Esophagus squamous epithelium (tissue), 5 donors: ENCODE results near the gene JUND. TPM values are rescaled to one million over a fixed set of nuclear protein-coding genes. Genes with fewer than 3 reads are reported as not detected.

Experiments used
- DNase-seq: peaks from one replicate; lab custom pipeline; 2025; lab: John Stamatoyannopoulos, UW
- H3K27ac ChIP-seq, 4 donors: fragments of 200-600 bp; sonication (generic); one replicate each; pipeline ENCODE4 v1.5.1; 2016 to 2019; ENCODE audit warnings: mild to moderate bottlenecking in 1 of 4
- H3K27me3 ChIP-seq, 4 donors: fragments of 200-600 bp; sonication (generic); 1 replicate in 3 of 4; 2 replicates in 1 of 4; pipeline versions ENCODE4 v1.5.1 to v1.6.0; 2017 to 2021; ENCODE audit warnings: antibody characterized with exemption in 1 of 4
- H3K36me3 ChIP-seq, 3 donors: fragments of 200-600 bp; sonication (generic); one replicate each; pipeline ENCODE4 v1.5.1; 2016 to 2019
- H3K4me1 ChIP-seq, 3 donors: fragments of 200-600 bp; sonication (generic); one replicate each; pipeline ENCODE4 v1.5.1; 2017 to 2019
- H3K4me3 ChIP-seq, 4 donors: fragments of 200-600 bp; sonication (generic); 1 replicate in 3 of 4; 2 replicates in 1 of 4; pipeline ENCODE4 v1.5.1; 2016 to 2019; ENCODE audit warnings: mild to moderate bottlenecking in 2 of 4, moderate library complexity in 1 of 4
- H3K9me3 ChIP-seq, 3 donors: fragments of 200-600 bp; sonication (generic); one replicate each; pipeline ENCODE4 v1.5.1; 2016 to 2019
- CTCF ChIP-seq, 6 experiments: fragments of 450-650 bp in 4 of 6; fragments of 200-600 bp in 2 of 6; sonication (generic) in 2 of 6; IDR thresholded peaks; one replicate each; pipeline ENCODE4 v1.5.1; 2016 to 2019; ENCODE audit warnings: antibody characterized with exemption in 6 of 6, mild to moderate bottlenecking in 4 of 6, moderate library complexity in 4 of 6
- POLR2A ChIP-seq, 4 donors: fragments of 450-650 bp; IDR thresholded peaks; one replicate each; pipeline ENCODE4 v1.6.1; 2017; ENCODE audit warnings: antibody characterized with exemption in 4 of 4, mild to moderate bottlenecking in 4 of 4, moderate library complexity in 3 of 4
- WGBS, 2 donors: methylation state at CpG; one replicate each; pipeline ENCODE4 v1.1.5; 2018; 5-methylcytosine and 5-hydroxymethylcytosine counted together
- intact Hi-C: fragments of 100-400 bp; cut with DNase I; formaldehyde crosslinking; loops from one replicate; pipeline ENCODE4 v1.15.0; 2022
- total RNA-seq, 4 donors: library from RNA; depleted of rRNA; stranded (reverse); fragments of >200 nt; gene quantifications; one replicate each; pipeline ENCODE4 v1.1.0, GENCODE V29; 2016
- donor health status: DM: yes; HTN: yes; CAD: no.

The JUND gene
- total RNA-seq, 4 donors from 2014 or later: 71.7 to 192 (median 166) TPM

- Histone ChIP-seq H3K36me3 (peaks cover 7 to 53% (median 11%) of the 10 kb centered on the region in 3 donors), H3K4me3 (no peak overlapping the region), H3K9me3 (no peaks in the 10 kb centered on the region), H3K4me1 (no peaks in the 10 kb centered on the region), H3K27ac (no peak overlapping the region), H3K27me3 (no peaks in the 10 kb centered on the region)
- WGBS, 2 donors: 100% methylated on average over 1 to 3 of the region's 16 CpGs
- intact Hi-C loops: no loop called here
- DNase-seq: no peak
- no peak for TF ChIP-seq POLR2A (IDR thresholded peaks at IDR 0.05)
- no peak for TF ChIP-seq CTCF (IDR thresholded peaks at IDR 0.05)
Observed at GRCh38 chr19:18263324-18264136, 17.9 kb downstream of the JUND start.

DNA sequence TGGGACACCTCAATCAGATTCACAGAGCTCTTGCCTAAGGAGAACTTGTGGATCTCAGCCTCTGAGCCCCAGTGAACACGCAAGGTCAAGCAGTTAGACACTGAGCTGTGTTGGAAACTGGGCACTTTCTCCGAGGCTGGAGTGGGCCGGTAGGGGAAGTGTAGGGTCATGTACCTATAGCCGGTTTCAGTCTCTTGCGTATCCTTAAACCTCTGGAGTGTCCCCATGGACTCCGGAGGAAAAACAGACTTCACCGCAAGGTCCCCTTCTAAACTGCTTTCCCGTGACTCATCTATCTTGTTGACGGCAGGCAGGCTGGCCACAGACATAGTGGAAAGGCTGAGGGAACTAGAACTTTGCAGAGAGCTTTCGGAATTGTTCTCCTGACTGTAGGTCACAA lies 18.5 kb downstream of the JUND start:
- 88 to 92% methylated on average over 3 to 7 of the region's 10 CpGs for WGBS, 2 donors
- Histone ChIP-seq H3K36me3 (peaks cover 7 to 49% (median 11%) of the 10 kb centered on the region in 3 donors), H3K9me3 (no peaks in the 10 kb centered on the region), H3K27ac (no peak overlapping the region), H3K4me3 (no peak overlapping the region), H3K27me3 (no peaks in the 10 kb centered on the region), H3K4me1 (no peaks in the 10 kb centered on the region)
- no peak for DNase-seq
- no peak for TF ChIP-seq CTCF (IDR thresholded peaks at IDR 0.05)
- TF ChIP-seq POLR2A (IDR thresholded peaks at IDR 0.05): no peak
- intact Hi-C loops: no loop called here

DNA sequence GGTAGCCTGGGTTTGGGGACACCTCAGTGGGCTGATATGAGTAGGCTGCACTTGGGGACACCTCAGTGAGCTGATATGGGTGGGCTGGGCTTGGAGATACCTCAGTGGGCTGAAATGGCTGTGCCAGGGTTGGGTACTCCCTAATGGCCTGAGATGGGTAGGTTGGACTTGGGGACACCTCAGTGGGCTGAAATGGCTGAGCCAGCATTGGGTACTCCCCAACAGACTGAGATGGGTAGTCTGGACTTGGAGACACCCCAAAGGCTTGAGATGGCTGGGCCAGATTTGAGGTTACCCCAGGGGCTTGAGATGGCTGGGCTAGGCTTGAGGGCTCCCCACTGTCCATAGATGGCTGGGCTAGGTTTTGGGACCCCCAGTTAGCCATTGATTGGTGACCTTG lies 19.3 kb downstream of the JUND start:
- no peak overlapping the region for H3K4me3 ChIP-seq
- no peaks in the 10 kb centered on the region for H3K4me1 ChIP-seq
- no peak for TF ChIP-seq POLR2A (IDR thresholded peaks at IDR 0.05)
- no peak for DNase-seq
- intact Hi-C loops: no loop called here
- H3K9me3 ChIP-seq: no peaks in the 10 kb centered on the region
- peaks cover 7 to 49% (median 11%) of the 10 kb centered on the region in 3 donors for H3K36me3 ChIP-seq
- H3K27ac ChIP-seq: no peak overlapping the region
- H3K27me3 ChIP-seq: no peaks in the 10 kb centered on the region

DNA sequence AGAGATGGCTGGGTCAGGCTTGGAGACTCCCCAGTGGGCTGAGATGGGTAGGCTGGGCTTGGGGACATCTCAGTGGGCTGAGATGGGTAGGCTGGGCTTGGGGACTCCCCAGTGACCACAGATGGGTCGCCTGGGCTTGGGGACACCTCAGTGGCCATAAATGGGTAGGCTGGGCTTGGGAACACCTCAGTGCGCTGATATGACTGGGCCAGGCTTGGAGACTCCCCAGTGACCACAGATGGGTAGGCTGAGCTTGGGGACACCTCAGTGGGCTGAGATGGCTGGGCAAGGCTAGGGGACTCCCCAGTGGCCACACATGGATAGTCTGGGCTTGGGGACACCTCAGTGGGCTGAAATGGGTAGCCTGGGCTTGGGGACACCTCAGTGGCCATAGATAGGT lies 19.9 kb downstream of the JUND start:
- no CpG with 5 or more reads among the region's 2 CpGs for WGBS, 2 donors
- Histone ChIP-seq H3K4me1 (no peaks in the 10 kb centered on the region), H3K27ac (no peak overlapping the region), H3K9me3 (no peaks in the 10 kb centered on the region), H3K4me3 (no peak overlapping the region), H3K27me3 (no peaks in the 10 kb centered on the region), H3K36me3 (peaks cover 4 to 44% (median 7%) of the 10 kb centered on the region in 3 donors)
- intact Hi-C loops: no loop called here
- DNase-seq: no peak
- TF ChIP-seq POLR2A (IDR thresholded peaks at IDR 0.05) (no peak), CTCF (IDR thresholded peaks at IDR 0.05) (no peak)

DNA sequence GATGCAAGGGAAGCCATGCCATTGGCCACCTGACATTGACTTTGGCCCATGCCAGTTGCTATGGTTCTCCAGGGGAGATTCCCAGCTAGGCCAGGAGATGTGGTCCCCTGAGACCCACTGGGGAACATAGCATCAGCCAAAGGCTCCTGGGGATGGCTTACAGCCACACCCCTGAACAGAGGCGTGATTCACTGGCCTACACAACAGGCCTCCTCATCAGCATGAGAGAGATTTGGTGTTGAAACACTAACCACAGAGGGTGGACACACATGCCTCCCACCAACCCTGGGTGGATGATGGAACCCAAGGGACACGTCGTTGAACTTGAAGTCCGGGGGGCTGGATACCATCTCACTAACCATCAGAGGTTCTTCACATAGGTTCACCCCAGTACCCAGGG lies 21.5 kb downstream of the JUND start:
- Histone ChIP-seq H3K4me3 (no peak overlapping the region), H3K9me3 (no peaks in the 10 kb centered on the region), H3K4me1 (peaks cover under 1 to 10% (median 5%) of the 10 kb centered on the region in 3 donors), H3K27me3 (peaks cover 0 to 10% (median 0%) of the 10 kb centered on the region in 4 donors), H3K36me3 (peaks cover 0 to 28% (median 0%) of the 10 kb centered on the region in 3 donors), H3K27ac (no peak overlapping the region)
- no peak for DNase-seq
- no peak for TF ChIP-seq POLR2A (IDR thresholded peaks at IDR 0.05)
- no peak for TF ChIP-seq CTCF (IDR thresholded peaks at IDR 0.05)
- WGBS, 2 donors: 96% methylated on average over 3 of the region's 4 CpGs; no CpG with 5 or more reads in 1 of the 2 donors
- intact Hi-C loops: loop anchor here (5.0 to 10.0 kb wide), 2 partner anchors 63 to 145 kb away; no protein-coding TSS in a partner anchor
